CD14-positive monocyte (primary cell): ENCODE measurements around the gene EFNA1. TPM values are rescaled to one million over a fixed set of nuclear protein-coding genes. Genes with fewer than 3 reads are reported as not detected.

Experiments
- DNase-seq, 3 donors: peaks; one replicate each; pipeline ENCODE4 v3.0.0-alpha.2; 2011 to 2022
- H2AFZ ChIP-seq: 2 replicates; pipeline ENCODE4 v1.6.0; 2012; ENCODE audit warnings: mild to moderate bottlenecking, low read depth, low read length, inconsistent platforms; ENCODE audit not compliant: insufficient read depth, poor library complexity, severe bottlenecking
- H3K27ac ChIP-seq, 2 donors: 1 replicate in 1 of 2; 2 replicates in 1 of 2; pipeline ENCODE4 v1.5.1; 2012 to 2013; ENCODE audit warnings: low read length in 2 of 2, control low read depth in 1 of 2, inconsistent platforms in 1 of 2, low read depth in 1 of 2, mild to moderate bottlenecking in 1 of 2
- H3K27me3 ChIP-seq, 2 donors: one replicate each; pipeline versions ENCODE4 v1.6.0 to v1.6.1; 2011 to 2013; ENCODE audit warnings: low read length in 2 of 2; ENCODE audit not compliant: control insufficient read depth in 2 of 2, insufficient read depth in 2 of 2
- H3K36me3 ChIP-seq, 2 donors: replicated peaks in 1 of 2; 1 replicate in 1 of 2; 2 replicates in 1 of 2; pipeline versions ENCODE4 v1.5.1 to v1.6.1; 2012 to 2013; ENCODE audit warnings: low read length in 2 of 2, control low read depth in 1 of 2, inconsistent platforms in 1 of 2, mild to moderate bottlenecking in 1 of 2; ENCODE audit not compliant: insufficient read depth in 2 of 2, control insufficient read depth in 1 of 2
- H3K4me1 ChIP-seq, 2 donors: 1 replicate in 1 of 2; 2 replicates in 1 of 2; pipeline versions ENCODE4 v1.5.1 to v1.6.1; 2012 to 2013; ENCODE audit warnings: low read length in 2 of 2, control low read depth in 1 of 2, inconsistent platforms in 1 of 2, mild to moderate bottlenecking in 1 of 2, moderate library complexity in 1 of 2; ENCODE audit not compliant: insufficient read depth in 2 of 2, control insufficient read depth in 1 of 2
- H3K4me2 ChIP-seq: replicated peaks from 2 replicates; pipeline ENCODE3; 2012; ENCODE audit warnings: low read length, moderate library complexity, mild to moderate bottlenecking; ENCODE audit not compliant: poor library complexity, severe bottlenecking; ENCODE audit errors: extremely low read depth
- H3K4me3 ChIP-seq, 3 experiments: fragments of 200-600 bp in 1 of 3; sonication (generic) in 1 of 3; replicated peaks in 1 of 3; 1 replicate in 2 of 3; 2 replicates in 1 of 3; pipeline ENCODE4 v1.5.1; 2011 to 2013; ENCODE audit warnings: low read length in 3 of 3, mild to moderate bottlenecking in 3 of 3, control low read depth in 2 of 3, low read depth in 2 of 3, inconsistent platforms in 1 of 3, moderate library complexity in 1 of 3
- H3K79me2 ChIP-seq: 2 replicates; pipeline ENCODE4 v1.6.0; 2012; ENCODE audit warnings: mild to moderate bottlenecking, control low read depth, inconsistent platforms, low read length, moderate library complexity; ENCODE audit not compliant: insufficient read depth
- H3K9ac ChIP-seq: 2 replicates; pipeline ENCODE4 v1.6.0; 2017; ENCODE audit warnings: low read length, mild to moderate bottlenecking; ENCODE audit not compliant: insufficient read depth, poor library complexity, severe bottlenecking
- H3K9me3 ChIP-seq, 2 donors: replicated peaks in 1 of 2; 1 replicate in 1 of 2; 2 replicates in 1 of 2; pipeline versions ENCODE4 v1.5.1 to v1.6.1; 2012 to 2013; ENCODE audit warnings: low read length in 2 of 2, control low read depth in 1 of 2; ENCODE audit not compliant: control insufficient read depth in 1 of 2, insufficient read depth in 1 of 2
- H4K20me1 ChIP-seq: 2 replicates; pipeline ENCODE4 v1.6.0; 2012; ENCODE audit warnings: mild to moderate bottlenecking, low read length, control low read depth, moderate library complexity; ENCODE audit not compliant: insufficient read depth
- H3K27ac Mint-ChIP-seq, 7 donors: one replicate each; pipeline ENCODE4 v1.8.0; 2020; ENCODE audit warnings: mild to moderate bottlenecking in 7 of 7, mixed read lengths in 7 of 7, moderate library complexity in 6 of 7, inconsistent platforms in 2 of 7
- H3K27me3 Mint-ChIP-seq, 3 donors: one replicate each; pipeline ENCODE4 v1.8.0; 2021 to 2022; ENCODE audit warnings: low read depth in 3 of 3, mild to moderate bottlenecking in 3 of 3, mixed read lengths in 3 of 3, moderate library complexity in 3 of 3, inconsistent platforms in 1 of 3
- H3K36me3 Mint-ChIP-seq, 2 donors: one replicate each; pipeline ENCODE4 v1.8.0; 2020; ENCODE audit warnings: mixed read lengths in 2 of 2, inconsistent platforms in 1 of 2, mild to moderate bottlenecking in 1 of 2
- H3K4me1 Mint-ChIP-seq: one replicate; pipeline ENCODE4 v1.8.0; 2020; ENCODE audit warnings: mild to moderate bottlenecking, mixed read lengths
- H3K4me3 Mint-ChIP-seq, 2 donors: one replicate each; pipeline ENCODE4 v1.8.0; 2020; ENCODE audit warnings: mild to moderate bottlenecking in 2 of 2, mixed read lengths in 2 of 2, moderate library complexity in 1 of 2
- H3K9me3 Mint-ChIP-seq, 7 donors: one replicate each; pipeline ENCODE4 v1.8.0; 2020 to 2022; ENCODE audit warnings: mixed read lengths in 7 of 7, mild to moderate bottlenecking in 6 of 7, moderate library complexity in 6 of 7, inconsistent platforms in 2 of 7
- CTCF ChIP-seq: fragments of 200-600 bp; IDR thresholded peaks from one replicate; pipeline ENCODE4 v1.8.0; 2022; ENCODE audit warnings: antibody characterized with exemption, mild to moderate bottlenecking
- WGBS: methylation state at CpG from one replicate; pipeline ENCODE4 v1.1.5; 2013; ENCODE audit warnings: missing lambda C conversion rate; ENCODE audit not compliant: insufficient coverage; 5-methylcytosine and 5-hydroxymethylcytosine counted together
- intact Hi-C, 2 donors: fragments of 100-400 bp; cut with micrococcal nuclease; formaldehyde crosslinking; loops; one replicate each; pipeline versions ENCODE4 v1.15.0 to v1.15.1; 2023
- polyA plus RNA-seq, 3 donors: library from polyadenylated mRNA; depleted of rRNA in 1 of 3; unstranded in 2 of 3; stranded (reverse) in 1 of 3; fragments of 300-500 nt in 2 of 3; fragments of >200 nt in 1 of 3; fragmentation: Illumina TruSeq in 2 of 3; gene quantifications; 1 replicate in 2 of 3; 2 replicates in 1 of 3; pipeline ENCODE4 v1.2.3, GENCODE V29; 2012 to 2021

The EFNA1 gene
- polyA plus RNA-seq, 3 donors: 1.2 TPM; not detected in 2

GRCh38 chr1:155135415-155136028 lies 7.8 kb downstream of the EFNA1 start, which contains the start of gene SLC50A1:
TSS of gene SLC50A1 (plus strand) at chr1:155135852. CDS start at chr1:155135912, 60 bp downstream.
- Histone ChIP-seq H3K9ac (peak within 1 kb of the TSS; percentile 92), H3K36me3 (peaks cover 0 to 11% of the 10 kb centered on the region in 2 donors), H3K27me3 (peaks cover under 1 to 9% of the 10 kb centered on the region in 2 donors), H4K20me1 (peaks cover 7% of the 10 kb centered on the region), H3K4me2 (peak within 1 kb of the TSS; percentile 84), H3K27ac (peak within 1 kb of the TSS; percentile 97 to 99), H2AFZ (peak within 1 kb of the TSS; percentile 53), H3K4me1 (peaks cover 31 to 46% of the 10 kb centered on the region in 2 donors), H3K9me3 (no peaks in the 10 kb centered on the region), H3K79me2 (peaks cover 36% of the 10 kb centered on the region), H3K4me3 (peak within 1 kb of the TSS; percentile 75 to 84 (median 79))
- peak within 1 kb of the TSS; percentile 99 to 100 (median 100) for H3K27ac Mint-ChIP-seq
- peak within 1 kb of the TSS; percentile 97 to 99 for H3K4me3 Mint-ChIP-seq
- peaks cover 6 to 17% (median 16%) of the 10 kb centered on the region in 3 donors for H3K27me3 Mint-ChIP-seq
- no peak for TF ChIP-seq CTCF
- peak; percentile 94 to 96 (median 94) for DNase-seq
- peaks cover 43% of the 10 kb centered on the region for H3K4me1 Mint-ChIP-seq
- under 1% methylated on average over 52 of the region's 52 CpGs for WGBS
- H3K36me3 Mint-ChIP-seq: peaks cover 12 to 19% of the 10 kb centered on the region in 2 donors
- intact Hi-C loops: loop anchor here in 1 of 2 donors (5.0 kb wide), 1 partner anchor 37 kb away; the partner anchor contains the start of genes KRTCAP2 and TRIM46
- peaks cover 0 to under 1% (median 0%) of the 10 kb centered on the region in 7 donors for H3K9me3 Mint-ChIP-seq

GRCh38 chr1:155136748-155137147 lies 9.1 kb downstream of the EFNA1 start:
- Mint-ChIP-seq H3K9me3 (peaks cover 1 to 6% (median 4%) of the 10 kb centered on the region in 7 donors), H3K36me3 (peaks cover 12 to 19% of the 10 kb centered on the region in 2 donors), H3K4me1 (peaks cover 45% of the 10 kb centered on the region), H3K4me3 (peak overlapping the region; percentile 97 to 99), H3K27me3 (peaks cover 0 to 7% (median 4%) of the 10 kb centered on the region in 3 donors), H3K27ac (peak overlapping the region; percentile 99 to 100 (median 100))
- no peak for TF ChIP-seq CTCF
- Histone ChIP-seq H3K4me3 (peak overlapping the region; percentile 75 to 84 (median 79)), H3K36me3 (peaks cover 0 to 11% of the 10 kb centered on the region in 2 donors), H3K4me1 (peaks cover 33 to 50% of the 10 kb centered on the region in 2 donors), H3K27me3 (no peaks in the 10 kb centered on the region), H4K20me1 (peaks cover 7% of the 10 kb centered on the region), H3K9me3 (peaks cover 0 to 2% of the 10 kb centered on the region in 2 donors), H3K9ac (peak overlapping the region; percentile 92), H2AFZ (no peak overlapping the region), H3K4me2 (peak overlapping the region; percentile 84), H3K79me2 (peaks cover 36% of the 10 kb centered on the region), H3K27ac (peak overlapping the region; percentile 97 to 99)
- DNase-seq: no peak
- 34% methylated on average over 2 of the region's 6 CpGs for WGBS
- intact Hi-C loops: loop anchor here in 1 of 2 donors (5.0 kb wide), 1 partner anchor 36 kb away; the partner anchor contains the start of genes KRTCAP2 and TRIM46
